WTC11 (cell line): Measurements from ENCODE around the gene ATF3. TPM values are rescaled to one million over a fixed set of nuclear protein-coding genes. Genes with fewer than 3 reads are reported as not detected.

Source experiments
- ATAC-seq: fragments of 200-7000 bp; cut with Tn5 transposase; 2 replicates; pipeline ENCODE4 v1.10.0; 2021; ENCODE audit warnings: mild to moderate bottlenecking, moderate library complexity
- CTCF ChIA-PET: fragments of 300-600 bp; sonication (Branson Sonifier 250); formaldehyde crosslinking; loops from one replicate; lab custom pipeline; 2021; ENCODE audit warnings: antibody characterized with exemption; lab: Charles Lee
- POLR2A ChIA-PET: fragments of 350-600 bp; sonication (Branson Sonifier 250); formaldehyde crosslinking; loops from one replicate; lab custom pipeline; 2021; ENCODE audit warnings: antibody characterized with exemption; lab: Charles Lee
- DNase-seq: peaks from one replicate; pipeline ENCODE4 v3.0.0; 2021; ENCODE audit warnings: low spot score
- H3K27ac Mint-ChIP-seq: 2 replicates; pipeline ENCODE4 v1.8.0; 2021; ENCODE audit warnings: mixed read lengths
- H3K27me3 Mint-ChIP-seq: 2 replicates; pipeline ENCODE4 v1.8.0; 2021; ENCODE audit warnings: low read depth, mild to moderate bottlenecking, moderate library complexity, mixed read lengths
- H3K36me3 Mint-ChIP-seq: 2 replicates; pipeline ENCODE4 v1.8.0; 2021; ENCODE audit warnings: mixed read lengths
- H3K4me1 Mint-ChIP-seq: 2 replicates; pipeline ENCODE4 v1.8.0; 2022; ENCODE audit warnings: mixed read lengths
- H3K4me3 Mint-ChIP-seq: 2 replicates; pipeline ENCODE4 v1.8.0; 2021; ENCODE audit warnings: mild to moderate bottlenecking, moderate library complexity, mixed read lengths
- H3K9me3 Mint-ChIP-seq: 2 replicates; pipeline ENCODE4 v1.8.0; 2021; ENCODE audit warnings: mixed read lengths
- ATF2 ChIP-seq: sonication (generic); formaldehyde crosslinking; IDR thresholded peaks from 2 replicates; pipeline ENCODE4 v1.8.1; 2022; ENCODE audit warnings: low read depth, missing genetic modification reagents, borderline replicate concordance
- ATF6 ChIP-seq: sonication (generic); formaldehyde crosslinking; IDR thresholded peaks from 2 replicates; pipeline ENCODE4 v1.8.1; 2023; ENCODE audit warnings: mild to moderate bottlenecking, missing genetic modification reagents
- E2F1 ChIP-seq: sonication (generic); formaldehyde crosslinking; IDR thresholded peaks from 2 replicates; pipeline ENCODE4 v1.8.0; 2022; ENCODE audit warnings: mild to moderate bottlenecking, missing genetic modification reagents
- FOXK1 ChIP-seq: sonication (generic); formaldehyde crosslinking; IDR thresholded peaks from 2 replicates; pipeline ENCODE4 v1.8.0; 2022; ENCODE audit warnings: mild to moderate bottlenecking, moderate library complexity, missing genetic modification reagents
- FOXP1 ChIP-seq: sonication (generic); formaldehyde crosslinking; IDR thresholded peaks from 2 replicates; pipeline ENCODE4 v1.8.0; 2022; ENCODE audit warnings: missing genetic modification reagents, mild to moderate bottlenecking, moderate library complexity, borderline replicate concordance
- HMGXB4 ChIP-seq: sonication (generic); formaldehyde crosslinking; IDR thresholded peaks from 2 replicates; pipeline ENCODE4 v1.8.1; 2023; ENCODE audit warnings: mild to moderate bottlenecking, moderate library complexity, missing genetic modification reagents
- IRF2 ChIP-seq: sonication (generic); formaldehyde crosslinking; IDR thresholded peaks from 2 replicates; pipeline ENCODE4 v1.8.0; 2022; ENCODE audit warnings: low read depth, missing genetic modification reagents, borderline replicate concordance
- MYBL2 ChIP-seq: sonication (generic); formaldehyde crosslinking; IDR thresholded peaks from 2 replicates; pipeline ENCODE4 v1.8.1; 2023; ENCODE audit warnings: mild to moderate bottlenecking, moderate library complexity, missing genetic modification reagents
- PRDM15 ChIP-seq: sonication (generic); formaldehyde crosslinking; IDR thresholded peaks from 2 replicates; pipeline ENCODE4 v1.8.0; 2022; ENCODE audit warnings: missing genetic modification reagents
- PREB ChIP-seq: sonication (generic); formaldehyde crosslinking; IDR thresholded peaks from 2 replicates; pipeline ENCODE4 v1.8.1; 2022; ENCODE audit warnings: mild to moderate bottlenecking, missing genetic modification reagents, moderate library complexity, borderline replicate concordance
- RORB ChIP-seq: fragments of 250-450 bp; sonication (Bioruptor Pico); IDR thresholded peaks from 2 replicates; pipeline ENCODE4 v1.9.0; 2021; ENCODE audit warnings: mild to moderate bottlenecking
- SMAD4 ChIP-seq: sonication (generic); formaldehyde crosslinking; IDR thresholded peaks from 2 replicates; pipeline ENCODE4 v1.8.0; 2022; ENCODE audit warnings: mild to moderate bottlenecking, missing genetic modification reagents
- SOX15 ChIP-seq: fragments of 250-450 bp; sonication (Bioruptor Pico); IDR thresholded peaks from 2 replicates; pipeline ENCODE4 v1.9.0; 2021; ENCODE audit warnings: mild to moderate bottlenecking
- ZMAT4 ChIP-seq: fragments of 250-450 bp; sonication (Bioruptor Pico); IDR thresholded peaks from 2 replicates; pipeline ENCODE4 v1.9.0; 2021; ENCODE audit warnings: mild to moderate bottlenecking
- ZNF138 ChIP-seq: sonication (generic); formaldehyde crosslinking; conservative IDR thresholded peaks from 2 replicates; pipeline ENCODE4 v1.8.1; 2022; ENCODE audit warnings: mild to moderate bottlenecking, moderate library complexity, missing genetic modification reagents
- ZNF317 ChIP-seq: sonication (generic); formaldehyde crosslinking; IDR thresholded peaks from 2 replicates; pipeline ENCODE4 v1.8.1; 2023; ENCODE audit warnings: low read depth, mild to moderate bottlenecking, moderate library complexity, missing genetic modification reagents, borderline replicate concordance
- ZNF396 ChIP-seq: fragments of 250-450 bp; sonication (Bioruptor Pico); IDR thresholded peaks from 2 replicates; pipeline ENCODE4 v1.8.0; 2021; ENCODE audit warnings: mild to moderate bottlenecking, moderate library complexity, borderline replicate concordance
- total RNA-seq: library from RNA; stranded (reverse); gene quantifications from 3 replicates; pipeline ENCODE4 v1.2.3, GENCODE V29; 2021

Gene ATF3
- total RNA-seq, 1 experiment from 2014 or later = 19.4 TPM

- TF ChIP-seq SMAD4 (CRISPR knock-in tag) (no peak), HMGXB4 (CRISPR knock-in tag) (no peak), ZMAT4 (CRISPR knock-in tag) (no peak), ZNF138 (no peak), FOXP1 (CRISPR knock-in tag) (no peak), MYBL2 (CRISPR knock-in tag) (no peak), IRF2 (CRISPR knock-in tag) (no peak), RORB (CRISPR knock-in tag) (no peak), ZNF396 (CRISPR knock-in tag) (no peak), FOXK1 (CRISPR knock-in tag) (no peak), ATF2 (CRISPR knock-in tag) (no peak), ZNF317 (CRISPR knock-in tag) (no peak), ATF6 (CRISPR knock-in tag) (no peak), E2F1 (no peak), SOX15 (no peak), PREB (CRISPR knock-in tag) (no peak)
- CTCF ChIA-PET = interaction anchor here (2.0 kb wide), 1 partner anchor 128 kb away, joined by 7 read pairs; no protein-coding TSS in a partner anchor
- Mint-ChIP-seq H3K4me1 (peaks cover 27% of the 10 kb centered on the region), H3K4me3 (no peak overlapping the region), H3K36me3 (no peaks in the 10 kb centered on the region), H3K27ac (no peak overlapping the region), H3K27me3 (no peaks in the 10 kb centered on the region), H3K9me3 (no peaks in the 10 kb centered on the region)
- POLR2A ChIA-PET = interaction anchor here (1.9 kb wide), 1 partner anchor 24 kb away, joined by 5 read pairs; the partner anchor contains the start of gene ATF3
- ATAC-seq (no peak), DNase-seq (no peak)
These were observed 24.3 kb upstream of the ATF3 start for GRCh38 chr1:212584092-212584886.

- ATAC-seq = no peak
- no peak for DNase-seq
- Mint-ChIP-seq H3K9me3 (no peaks in the 10 kb centered on the region), H3K27me3 (no peaks in the 10 kb centered on the region), H3K36me3 (no peaks in the 10 kb centered on the region), H3K27ac (no peak overlapping the region), H3K4me1 (peaks cover 27% of the 10 kb centered on the region), H3K4me3 (no peak overlapping the region)
- CTCF ChIA-PET = interaction anchor here (0.8 kb wide), 1 partner anchor 12 kb away, joined by 3 read pairs; no protein-coding TSS in a partner anchor
- POLR2A ChIA-PET = interaction anchor here (1.9 kb wide), 1 partner anchor 23 kb away, joined by 5 read pairs; the partner anchor contains the start of gene ATF3
- no peak for TF ChIP-seq PRDM15 (CRISPR knock-in tag)
These were observed 23.4 kb upstream of the ATF3 start for GRCh38 chr1:212585210-212585609.
